ENCODE measurements around the gene GABRA5. TPM values are rescaled to one million over a fixed set of nuclear protein-coding genes. Genes with fewer than 3 reads are reported as not detected.

The GABRA5 gene
- total RNA-seq, 1 experiment from 2014 or later: 23.3 TPM

DNA sequence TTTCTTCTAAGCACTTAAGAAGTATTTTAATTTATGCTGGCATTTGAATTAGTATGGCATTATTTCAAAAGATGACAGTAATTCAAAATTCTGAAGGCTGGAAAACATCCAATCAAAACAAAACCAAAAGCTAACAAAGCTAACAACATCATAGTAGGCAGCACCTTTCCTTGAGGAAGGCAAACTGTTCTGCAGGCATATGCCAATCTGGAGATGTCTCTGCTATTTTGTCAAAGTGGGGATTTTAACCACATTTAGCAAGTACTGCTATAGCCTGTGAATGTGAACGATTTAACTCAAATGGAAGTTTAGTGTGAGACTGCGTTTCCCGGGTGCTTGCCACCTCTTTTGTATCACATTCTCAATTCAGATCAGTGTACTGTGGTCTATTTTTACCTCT, 16.7 kb upstream of the GABRA5 start:
- POLR2A ChIA-PET: no interaction called here
- TF ChIP-seq TEAD4 (CRISPR knock-in tag; IDR thresholded peaks at IDR 0.05) (no peak), ZNF671 (CRISPR knock-in tag; IDR thresholded peaks at IDR 0.05) (no peak), EMX1 (CRISPR knock-in tag; IDR thresholded peaks at IDR 0.05) (no peak), HMGA2 (CRISPR knock-in tag; IDR thresholded peaks at IDR 0.05) (no peak), GTF2I (CRISPR knock-in tag; conservative IDR thresholded peaks at IDR 0.05) (no peak), CBFB (CRISPR knock-in tag; IDR thresholded peaks at IDR 0.05; ENCODE audit: low read depth) (no peak), ZNF416 (CRISPR knock-in tag; IDR thresholded peaks at IDR 0.05) (no peak), TCF7 (CRISPR knock-in tag; IDR thresholded peaks at IDR 0.05; ENCODE audit: low read depth) (no peak), GABPB1 (CRISPR knock-in tag; IDR thresholded peaks at IDR 0.05) (no peak), ETV6 (CRISPR knock-in tag; IDR thresholded peaks at IDR 0.05) (no peak), RORB (CRISPR knock-in tag; IDR thresholded peaks at IDR 0.05) (no peak), OVOL2 (CRISPR knock-in tag; IDR thresholded peaks at IDR 0.05; ENCODE audit: borderline replicate concordance) (no peak), SOX15 (CRISPR knock-in tag; IDR thresholded peaks at IDR 0.05) (no peak)
- TF ChIP-seq, protein P1, sequence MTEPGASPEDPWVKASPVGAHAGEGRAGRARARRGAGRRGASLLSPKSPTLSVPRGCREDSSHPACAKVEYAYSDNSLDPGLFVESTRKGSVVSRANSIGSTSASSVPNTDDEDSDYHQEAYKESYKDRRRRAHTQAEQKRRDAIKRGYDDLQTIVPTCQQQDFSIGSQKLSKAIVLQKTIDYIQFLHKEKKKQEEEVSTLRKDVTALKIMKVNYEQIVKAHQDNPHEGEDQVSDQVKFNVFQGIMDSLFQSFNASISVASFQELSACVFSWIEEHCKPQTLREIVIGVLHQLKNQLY (CRISPR knock-in tag; IDR thresholded peaks at IDR 0.05): no peak
- TF ChIP-seq, protein P2, sequence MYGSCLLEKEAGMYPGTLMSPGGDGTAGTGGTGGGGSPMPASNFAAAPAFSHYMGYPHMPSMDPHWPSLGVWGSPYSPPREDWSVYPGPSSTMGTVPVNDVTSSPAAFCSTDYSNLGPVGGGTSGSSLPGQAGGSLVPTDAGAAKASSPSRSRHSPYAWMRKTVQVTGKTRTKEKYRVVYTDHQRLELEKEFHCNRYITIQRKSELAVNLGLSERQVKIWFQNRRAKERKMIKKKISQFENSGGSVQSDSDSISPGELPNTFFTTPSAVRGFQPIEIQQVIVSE (CRISPR knock-in tag; IDR thresholded peaks at IDR 0.05; ENCODE audit: borderline replicate concordance): no peak
- TF ChIP-seq, protein P3, sequence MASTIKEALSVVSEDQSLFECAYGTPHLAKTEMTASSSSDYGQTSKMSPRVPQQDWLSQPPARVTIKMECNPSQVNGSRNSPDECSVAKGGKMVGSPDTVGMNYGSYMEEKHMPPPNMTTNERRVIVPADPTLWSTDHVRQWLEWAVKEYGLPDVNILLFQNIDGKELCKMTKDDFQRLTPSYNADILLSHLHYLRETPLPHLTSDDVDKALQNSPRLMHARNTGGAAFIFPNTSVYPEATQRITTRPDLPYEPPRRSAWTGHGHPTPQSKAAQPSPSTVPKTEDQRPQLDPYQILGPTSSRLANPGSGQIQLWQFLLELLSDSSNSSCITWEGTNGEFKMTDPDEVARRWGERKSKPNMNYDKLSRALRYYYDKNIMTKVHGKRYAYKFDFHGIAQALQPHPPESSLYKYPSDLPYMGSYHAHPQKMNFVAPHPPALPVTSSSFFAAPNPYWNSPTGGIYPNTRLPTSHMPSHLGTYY (CRISPR knock-in tag; IDR thresholded peaks at IDR 0.05): no peak
- TF ChIP-seq, protein P4, sequence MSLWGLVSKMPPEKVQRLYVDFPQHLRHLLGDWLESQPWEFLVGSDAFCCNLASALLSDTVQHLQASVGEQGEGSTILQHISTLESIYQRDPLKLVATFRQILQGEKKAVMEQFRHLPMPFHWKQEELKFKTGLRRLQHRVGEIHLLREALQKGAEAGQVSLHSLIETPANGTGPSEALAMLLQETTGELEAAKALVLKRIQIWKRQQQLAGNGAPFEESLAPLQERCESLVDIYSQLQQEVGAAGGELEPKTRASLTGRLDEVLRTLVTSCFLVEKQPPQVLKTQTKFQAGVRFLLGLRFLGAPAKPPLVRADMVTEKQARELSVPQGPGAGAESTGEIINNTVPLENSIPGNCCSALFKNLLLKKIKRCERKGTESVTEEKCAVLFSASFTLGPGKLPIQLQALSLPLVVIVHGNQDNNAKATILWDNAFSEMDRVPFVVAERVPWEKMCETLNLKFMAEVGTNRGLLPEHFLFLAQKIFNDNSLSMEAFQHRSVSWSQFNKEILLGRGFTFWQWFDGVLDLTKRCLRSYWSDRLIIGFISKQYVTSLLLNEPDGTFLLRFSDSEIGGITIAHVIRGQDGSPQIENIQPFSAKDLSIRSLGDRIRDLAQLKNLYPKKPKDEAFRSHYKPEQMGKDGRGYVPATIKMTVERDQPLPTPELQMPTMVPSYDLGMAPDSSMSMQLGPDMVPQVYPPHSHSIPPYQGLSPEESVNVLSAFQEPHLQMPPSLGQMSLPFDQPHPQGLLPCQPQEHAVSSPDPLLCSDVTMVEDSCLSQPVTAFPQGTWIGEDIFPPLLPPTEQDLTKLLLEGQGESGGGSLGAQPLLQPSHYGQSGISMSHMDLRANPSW (CRISPR knock-in tag; conservative IDR thresholded peaks at IDR 0.05; ENCODE audit: low read depth): no peak
- ATAC-seq: no peak
- Mint-ChIP-seq H3K27ac (no peak overlapping the region), H3K4me3 (no peak overlapping the region), H3K9me3 (peaks cover 26% of the 10 kb centered on the region), H3K27me3 (ENCODE audit: low read depth) (0 out of 2 replicates have a peak, but pooled peaks cover 2% of the 10 kb centered on the region), H3K4me1 (peaks cover 12% of the 10 kb centered on the region), H3K36me3 (peaks cover 9% of the 10 kb centered on the region)
- CTCF ChIA-PET: interaction anchor here (4.6 kb wide), 1 partner anchor 12 kb away, joined by 26 read pairs; no protein-coding TSS in a partner anchor
- DNase-seq (ENCODE audit: low spot score): no peak

DNA sequence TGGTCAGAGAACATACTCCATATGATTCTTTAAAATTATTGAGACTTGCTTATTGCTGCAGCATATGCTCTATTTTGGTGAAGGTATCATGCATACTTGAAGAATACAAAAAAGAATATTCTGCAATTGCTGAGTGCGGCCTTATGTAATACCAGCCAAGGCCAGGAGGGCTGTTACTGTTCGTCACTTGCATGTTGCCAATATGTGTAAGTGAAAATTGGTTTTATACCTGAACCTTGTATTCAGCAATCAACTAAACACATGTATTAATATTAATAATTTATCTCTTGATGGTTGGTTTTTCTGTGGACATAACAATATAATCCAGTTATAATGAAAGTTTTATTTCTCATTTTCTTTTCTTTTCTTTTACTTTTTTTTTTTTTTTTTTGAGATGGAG, 13.9 kb upstream of the GABRA5 start:
- peaks cover 9% of the 10 kb centered on the region for H3K36me3 Mint-ChIP-seq
- DNase-seq (ENCODE audit: low spot score): no peak
- ATAC-seq: no peak; the same call in 1 of the 2 replicates
- H3K27ac Mint-ChIP-seq: no peak overlapping the region
- no peak overlapping the region for H3K4me3 Mint-ChIP-seq
- CTCF ChIA-PET: interaction anchor here (0.7 to 1.7 kb wide), 4 partner anchors 11 to 1464 kb away, joined by 3 to 6 read pairs (median 4); no protein-coding TSS in a partner anchor
- TF ChIP-seq PRRX2 (CRISPR knock-in tag; IDR thresholded peaks at IDR 0.05): no peak
- TF ChIP-seq, protein P5, sequence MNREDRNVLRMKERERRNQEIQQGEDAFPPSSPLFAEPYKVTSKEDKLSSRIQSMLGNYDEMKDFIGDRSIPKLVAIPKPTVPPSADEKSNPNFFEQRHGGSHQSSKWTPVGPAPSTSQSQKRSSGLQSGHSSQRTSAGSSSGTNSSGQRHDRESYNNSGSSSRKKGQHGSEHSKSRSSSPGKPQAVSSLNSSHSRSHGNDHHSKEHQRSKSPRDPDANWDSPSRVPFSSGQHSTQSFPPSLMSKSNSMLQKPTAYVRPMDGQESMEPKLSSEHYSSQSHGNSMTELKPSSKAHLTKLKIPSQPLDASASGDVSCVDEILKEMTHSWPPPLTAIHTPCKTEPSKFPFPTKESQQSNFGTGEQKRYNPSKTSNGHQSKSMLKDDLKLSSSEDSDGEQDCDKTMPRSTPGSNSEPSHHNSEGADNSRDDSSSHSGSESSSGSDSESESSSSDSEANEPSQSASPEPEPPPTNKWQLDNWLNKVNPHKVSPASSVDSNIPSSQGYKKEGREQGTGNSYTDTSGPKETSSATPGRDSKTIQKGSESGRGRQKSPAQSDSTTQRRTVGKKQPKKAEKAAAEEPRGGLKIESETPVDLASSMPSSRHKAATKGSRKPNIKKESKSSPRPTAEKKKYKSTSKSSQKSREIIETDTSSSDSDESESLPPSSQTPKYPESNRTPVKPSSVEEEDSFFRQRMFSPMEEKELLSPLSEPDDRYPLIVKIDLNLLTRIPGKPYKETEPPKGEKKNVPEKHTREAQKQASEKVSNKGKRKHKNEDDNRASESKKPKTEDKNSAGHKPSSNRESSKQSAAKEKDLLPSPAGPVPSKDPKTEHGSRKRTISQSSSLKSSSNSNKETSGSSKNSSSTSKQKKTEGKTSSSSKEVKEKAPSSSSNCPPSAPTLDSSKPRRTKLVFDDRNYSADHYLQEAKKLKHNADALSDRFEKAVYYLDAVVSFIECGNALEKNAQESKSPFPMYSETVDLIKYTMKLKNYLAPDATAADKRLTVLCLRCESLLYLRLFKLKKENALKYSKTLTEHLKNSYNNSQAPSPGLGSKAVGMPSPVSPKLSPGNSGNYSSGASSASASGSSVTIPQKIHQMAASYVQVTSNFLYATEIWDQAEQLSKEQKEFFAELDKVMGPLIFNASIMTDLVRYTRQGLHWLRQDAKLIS (CRISPR knock-in tag; IDR thresholded peaks at IDR 0.05; ENCODE audit: borderline replicate concordance): no peak
- no peak for TF ChIP-seq ZBTB21 (CRISPR knock-in tag; IDR thresholded peaks at IDR 0.05; ENCODE audit: borderline replicate concordance)
- H3K9me3 Mint-ChIP-seq: peaks cover 21% of the 10 kb centered on the region
- 0 out of 2 replicates have a peak, but pooled peaks cover 2% of the 10 kb centered on the region for H3K27me3 Mint-ChIP-seq (ENCODE audit: low read depth)
- POLR2A ChIA-PET: no interaction called here
- H3K4me1 Mint-ChIP-seq: no peaks in the 10 kb centered on the region; the same call in 1 of the 2 replicates

Measured in WTC11 (cell line).